Spleen (tissue), 7 donors: ENCODE results near the gene IRS1.

Source experiments
- POLR2AphosphoS5 ChIP-seq, 3 donors: sonication (generic); formaldehyde crosslinking; IDR thresholded peaks; one replicate each; pipeline ENCODE4 v1.5.1; 2017; ENCODE audit warnings: antibody characterized with exemption in 3 of 3
- TF ChIP-seq, protein P1 (sequence below), 11 experiments: fragments of 200-600 bp in 7 of 11; fragments of 450-650 bp in 4 of 11; sonication (generic) in 4 of 11; IDR thresholded peaks in 8 of 11; conservative IDR thresholded peaks in 3 of 11; 1 replicate in 7 of 11; 2 replicates in 4 of 11; pipeline versions ENCODE4 v1.4.0 to v1.8.0; 2016 to 2021; ENCODE audit warnings: antibody characterized with exemption in 11 of 11, inconsistent platforms in 4 of 11, mild to moderate bottlenecking in 1 of 11
- donor health status: DM: no; HTN: no; CAD: no; lungs with moderate emphysema.
- donor health status: DM: no; HTN: no; CAD: no.
- donor health status: DM: no; HTN: no; CAD: no.

DNA sequence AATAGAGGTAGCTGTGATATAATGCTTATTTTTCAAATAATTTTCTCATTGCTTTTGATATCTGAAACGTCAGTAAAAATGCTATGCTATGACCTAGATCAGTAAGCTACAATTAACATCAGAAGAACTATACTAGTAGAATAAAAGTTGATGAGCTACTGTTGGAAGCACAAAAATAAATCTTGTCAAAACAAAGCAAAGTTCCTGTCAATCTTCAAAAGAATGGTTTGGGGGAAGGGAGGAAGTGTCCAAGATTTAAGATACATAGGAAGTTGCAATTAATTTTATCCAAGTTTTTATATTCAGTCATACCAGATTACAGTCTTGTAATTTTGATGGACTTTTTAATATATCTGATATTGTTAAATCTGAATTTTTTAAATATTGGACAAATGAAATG, 19.2 kb downstream of the IRS1 start:
- TF ChIP-seq, protein P1, sequence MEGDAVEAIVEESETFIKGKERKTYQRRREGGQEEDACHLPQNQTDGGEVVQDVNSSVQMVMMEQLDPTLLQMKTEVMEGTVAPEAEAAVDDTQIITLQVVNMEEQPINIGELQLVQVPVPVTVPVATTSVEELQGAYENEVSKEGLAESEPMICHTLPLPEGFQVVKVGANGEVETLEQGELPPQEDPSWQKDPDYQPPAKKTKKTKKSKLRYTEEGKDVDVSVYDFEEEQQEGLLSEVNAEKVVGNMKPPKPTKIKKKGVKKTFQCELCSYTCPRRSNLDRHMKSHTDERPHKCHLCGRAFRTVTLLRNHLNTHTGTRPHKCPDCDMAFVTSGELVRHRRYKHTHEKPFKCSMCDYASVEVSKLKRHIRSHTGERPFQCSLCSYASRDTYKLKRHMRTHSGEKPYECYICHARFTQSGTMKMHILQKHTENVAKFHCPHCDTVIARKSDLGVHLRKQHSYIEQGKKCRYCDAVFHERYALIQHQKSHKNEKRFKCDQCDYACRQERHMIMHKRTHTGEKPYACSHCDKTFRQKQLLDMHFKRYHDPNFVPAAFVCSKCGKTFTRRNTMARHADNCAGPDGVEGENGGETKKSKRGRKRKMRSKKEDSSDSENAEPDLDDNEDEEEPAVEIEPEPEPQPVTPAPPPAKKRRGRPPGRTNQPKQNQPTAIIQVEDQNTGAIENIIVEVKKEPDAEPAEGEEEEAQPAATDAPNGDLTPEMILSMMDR (IDR thresholded peaks at IDR 0.05 in 8 of 11, conservative IDR thresholded peaks at IDR 0.05 in 3 of 11) = no peak
- TF ChIP-seq POLR2AphosphoS5 (IDR thresholded peaks at IDR 0.05) = no peak
